Endothelial cell of umbilical vein (primary cell): Measurements from ENCODE around the gene HADHB. TPM values are rescaled to one million over a fixed set of nuclear protein-coding genes. Genes with fewer than 3 reads are reported as not detected.

Experiments
- BruUV-seq: library from RNA; stranded (reverse); fragments of 400-500 nt; replicated peaks from 2 replicates; lab custom pipeline; 2021; lab: Mats Ljungman, UMichigan
- CTCF ChIA-PET: fragments of 300-600, 350-600 bp; sonication (Branson Sonifier 250); formaldehyde crosslinking; loops from one replicate; lab custom pipeline; 2021; ENCODE audit warnings: antibody characterized with exemption, inconsistent platforms; lab: Charles Lee
- POLR2A ChIA-PET: fragments of 300-600, 350-600 bp; sonication (Branson Sonifier 250); formaldehyde crosslinking; loops from one replicate; lab custom pipeline; 2021; ENCODE audit warnings: antibody characterized with exemption, inconsistent platforms; lab: Charles Lee
- DNase-seq: peaks from one replicate; pipeline ENCODE4 v3.0.0-alpha.2; 2011; ENCODE audit warnings: low read depth, low spot score
- FAIRE-seq: peaks from 2 replicates; lab custom pipeline; 2011; peaks lifted over from hg19 to GRCh38; lab: Jason Lieb, UNC
- H2AFZ ChIP-seq: 2 replicates; pipeline ENCODE4 v1.6.0; 2012; ENCODE audit warnings: low read depth, low read length, control low read depth, inconsistent platforms
- H3K27ac ChIP-seq: 2 replicates; pipeline ENCODE4 v1.5.1; 2011; ENCODE audit warnings: low read depth, mild to moderate bottlenecking, control low read depth, low read length, moderate library complexity; ENCODE audit not compliant: insufficient read depth
- H3K27me3 ChIP-seq, 2 experiments: 2 replicates each; pipeline versions ENCODE4 v1.6.0 to v1.6.1; 2011; ENCODE audit warnings: low read length in 2 of 2, mixed read lengths in 1 of 2; ENCODE audit not compliant: control insufficient read depth in 2 of 2, insufficient read depth in 2 of 2
- H3K36me3 ChIP-seq, 2 experiments: 2 replicates in 1 of 2; 3 replicates in 1 of 2; pipeline ENCODE4 v1.5.1; 2011; ENCODE audit warnings: low read length in 2 of 2, mild to moderate bottlenecking in 1 of 2, moderate library complexity in 1 of 2; ENCODE audit not compliant: control insufficient read depth in 2 of 2, insufficient read depth in 2 of 2; ENCODE audit errors: extremely low read depth in 1 of 2
- H3K4me1 ChIP-seq: 3 replicates; pipeline ENCODE4 v1.5.1; 2011; ENCODE audit warnings: mild to moderate bottlenecking, low read length; ENCODE audit not compliant: control insufficient read depth, insufficient read depth; ENCODE audit errors: extremely low read depth
- H3K4me2 ChIP-seq: 2 replicates; pipeline ENCODE4 v1.6.1; 2011; ENCODE audit warnings: low read length, control low read depth, mixed read lengths; ENCODE audit not compliant: insufficient read depth
- H3K4me3 ChIP-seq, 3 experiments: fragments of 200-600 bp in 1 of 3; sonication (generic), shearing (Covaris generic) in 1 of 3; replicated peaks in 1 of 3; 2 replicates each; pipeline ENCODE4 v1.5.1; 2011 to 2016; ENCODE audit warnings: control low read depth in 3 of 3, low read length in 3 of 3, mild to moderate bottlenecking in 2 of 3, inconsistent platforms in 1 of 3, low read depth in 1 of 3, moderate library complexity in 1 of 3; ENCODE audit not compliant: insufficient read depth in 1 of 3
- H3K79me2 ChIP-seq: 2 replicates; pipeline ENCODE4 v1.6.0; 2012; ENCODE audit warnings: low read length, inconsistent platforms; ENCODE audit not compliant: control insufficient read depth, insufficient read depth
- H3K9ac ChIP-seq: replicated peaks from 2 replicates; pipeline ENCODE3; 2011; ENCODE audit warnings: low read length, control low read depth; ENCODE audit not compliant: insufficient read depth; ENCODE audit errors: extremely low read depth
- H3K9me1 ChIP-seq: replicated peaks from 3 replicates; pipeline ENCODE4 v1.6.0; 2011; ENCODE audit warnings: mild to moderate bottlenecking, low read length; ENCODE audit not compliant: control insufficient read depth, insufficient read depth; ENCODE audit errors: extremely low read depth
- H3K9me3 ChIP-seq: replicated peaks from 2 replicates; pipeline ENCODE4 v1.5.1; 2012; ENCODE audit warnings: low read length, inconsistent platforms; ENCODE audit not compliant: control insufficient read depth, insufficient read depth
- H4K20me1 ChIP-seq: replicated peaks from 2 replicates; pipeline ENCODE3; 2011; ENCODE audit warnings: mild to moderate bottlenecking, low read length; ENCODE audit not compliant: control insufficient read depth, insufficient read depth; ENCODE audit errors: extremely low read depth
- EZH2 ChIP-seq: IDR thresholded peaks from 2 replicates; pipeline ENCODE4 v1.6.1; 2012; ENCODE audit warnings: borderline replicate concordance, low read depth, mild to moderate bottlenecking, moderate library complexity, low read length, inconsistent platforms; ENCODE audit not compliant: severe bottlenecking
- FOS ChIP-seq: IDR thresholded peaks from 2 replicates; pipeline ENCODE4 v1.6.1; 2011; ENCODE audit warnings: mild to moderate bottlenecking, low read length, moderate library complexity, borderline replicate concordance; ENCODE audit not compliant: insufficient read depth
- GATA2 ChIP-seq: IDR thresholded peaks from 2 replicates; pipeline ENCODE4 v1.7.0; 2011; ENCODE audit warnings: low read depth, mild to moderate bottlenecking, moderate library complexity, mixed read lengths, low read length; ENCODE audit not compliant: insufficient read length, insufficient read depth
- JUN ChIP-seq: IDR thresholded peaks from 2 replicates; pipeline ENCODE4 v1.6.1; 2011; ENCODE audit warnings: borderline replicate concordance, low read depth; ENCODE audit not compliant: insufficient read length, insufficient read depth
- MYC ChIP-seq: IDR thresholded peaks from one replicate; pipeline ENCODE4 v1.6.1; 2011; ENCODE audit warnings: mild to moderate bottlenecking, low read depth, low read length
- POLR2A ChIP-seq: IDR thresholded peaks from 2 replicates; pipeline ENCODE4 v1.6.1; 2012; ENCODE audit warnings: low read depth, mild to moderate bottlenecking, control low read depth, low read length
- POLR2AphosphoS5 ChIP-seq: IDR thresholded peaks from 2 replicates; pipeline ENCODE4 v1.6.1; 2012; ENCODE audit warnings: low read depth, mild to moderate bottlenecking, control low read depth, low read length, moderate library complexity; ENCODE audit not compliant: insufficient read depth
- dilution Hi-C: fragments of 300-500 bp; cut with MboI; formaldehyde crosslinking; loops from one replicate; pipeline ENCODE4 v1.15.0; 2019; ENCODE audit warnings: low sequenced_read_pairs; ENCODE audit not compliant: extremely low pct_ligation_motif_present
- intact Hi-C: fragments of 100-400 bp; cut with micrococcal nuclease; formaldehyde crosslinking; loops from one replicate; pipeline ENCODE4 v1.10.0; 2022
- polyA plus RNA-seq, 4 experiments: library from polyadenylated mRNA; depleted of rRNA in 3 of 4; stranded (reverse) in 3 of 4; unstranded in 1 of 4; fragments of >200 nt; gene quantifications; 2 replicates each; pipeline versions ENCODE4 v1.2.1 to v1.2.3, GENCODE V29; 2011 to 2012; ENCODE audit warnings: missing spikeins in 1 of 4
- total RNA-seq: library from RNA; stranded (reverse); gene quantifications from 2 replicates; pipeline ENCODE4 v1.2.3, GENCODE V29; 2021
- TF ChIP-seq, protein P1 (sequence below): IDR thresholded peaks from 2 replicates; pipeline ENCODE4 v1.6.1; 2011; ENCODE audit not compliant: insufficient read depth, insufficient read length
- TF ChIP-seq, protein P2 (sequence below), 2 donors: IDR thresholded peaks; 1 replicate in 1 of 2; 2 replicates in 1 of 2; pipeline ENCODE4 v1.5.1; 2011; ENCODE audit warnings: low read length in 2 of 2, mild to moderate bottlenecking in 2 of 2, moderate library complexity in 2 of 2, control low read depth in 1 of 2, inconsistent platforms in 1 of 2, low read depth in 1 of 2; ENCODE audit not compliant: insufficient read depth in 1 of 2; ENCODE audit errors: extremely low read depth in 1 of 2

Gene HADHB
- total and polyA plus RNA-seq, 2 donors (not counting 3 experiments of a cell fraction or from before 2014, with no cell fraction given), result 92.9 to 100 TPM

DNA sequence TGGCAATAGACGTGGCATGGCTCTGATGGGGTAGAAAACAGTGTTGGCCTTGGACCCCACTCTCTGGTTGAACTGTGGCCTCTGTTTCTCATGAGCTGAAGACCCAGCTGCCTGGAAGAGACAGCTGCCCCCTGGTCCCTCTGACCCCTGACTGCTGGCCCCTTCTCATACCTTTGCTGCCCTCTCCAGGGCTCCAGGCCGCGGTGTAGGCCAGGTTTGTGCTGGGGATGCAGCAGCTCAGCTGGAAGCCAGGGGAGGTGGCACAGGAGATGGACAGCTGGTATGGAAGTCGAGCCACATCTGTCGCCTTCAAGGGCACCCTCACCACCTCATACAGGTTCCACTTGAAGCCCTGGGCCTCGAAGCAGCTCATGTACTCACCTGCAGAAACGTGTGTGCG lies 69.5 kb downstream of the HADHB start:
- no peak for TF ChIP-seq POLR2AphosphoS5
- TF ChIP-seq POLR2A, result no peak
- TF ChIP-seq, protein P1, sequence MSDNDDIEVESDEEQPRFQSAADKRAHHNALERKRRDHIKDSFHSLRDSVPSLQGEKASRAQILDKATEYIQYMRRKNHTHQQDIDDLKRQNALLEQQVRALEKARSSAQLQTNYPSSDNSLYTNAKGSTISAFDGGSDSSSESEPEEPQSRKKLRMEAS, result no peak
- no peak for TF ChIP-seq JUN
- TF ChIP-seq FOS, result no peak
- TF ChIP-seq, protein P2, sequence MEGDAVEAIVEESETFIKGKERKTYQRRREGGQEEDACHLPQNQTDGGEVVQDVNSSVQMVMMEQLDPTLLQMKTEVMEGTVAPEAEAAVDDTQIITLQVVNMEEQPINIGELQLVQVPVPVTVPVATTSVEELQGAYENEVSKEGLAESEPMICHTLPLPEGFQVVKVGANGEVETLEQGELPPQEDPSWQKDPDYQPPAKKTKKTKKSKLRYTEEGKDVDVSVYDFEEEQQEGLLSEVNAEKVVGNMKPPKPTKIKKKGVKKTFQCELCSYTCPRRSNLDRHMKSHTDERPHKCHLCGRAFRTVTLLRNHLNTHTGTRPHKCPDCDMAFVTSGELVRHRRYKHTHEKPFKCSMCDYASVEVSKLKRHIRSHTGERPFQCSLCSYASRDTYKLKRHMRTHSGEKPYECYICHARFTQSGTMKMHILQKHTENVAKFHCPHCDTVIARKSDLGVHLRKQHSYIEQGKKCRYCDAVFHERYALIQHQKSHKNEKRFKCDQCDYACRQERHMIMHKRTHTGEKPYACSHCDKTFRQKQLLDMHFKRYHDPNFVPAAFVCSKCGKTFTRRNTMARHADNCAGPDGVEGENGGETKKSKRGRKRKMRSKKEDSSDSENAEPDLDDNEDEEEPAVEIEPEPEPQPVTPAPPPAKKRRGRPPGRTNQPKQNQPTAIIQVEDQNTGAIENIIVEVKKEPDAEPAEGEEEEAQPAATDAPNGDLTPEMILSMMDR (IDR thresholded peaks at IDR 0.05; ENCODE audit: extremely low read depth in 1 of 2, insufficient read depth in 1 of 2, low read depth in 1 of 2, low read length in 2 of 2), result no peak
- TF ChIP-seq EZH2, result no peak
- no peak for TF ChIP-seq GATA2
- TF ChIP-seq MYC, result no peak
- BruUV-seq, result no TSS peak
- Histone ChIP-seq H3K9ac (no peak overlapping the region), H2AFZ (no peak overlapping the region), H3K36me3 (no peaks in the 10 kb centered on the region), H3K27me3 (peaks cover 0 to 5% of the 10 kb centered on the region in 2 experiments), H3K9me3 (no peaks in the 10 kb centered on the region), H4K20me1 (no peaks in the 10 kb centered on the region), H3K9me1 (no peaks in the 10 kb centered on the region), H3K4me1 (no peaks in the 10 kb centered on the region), H3K4me3 (no peak overlapping the region), H3K79me2 (no peaks in the 10 kb centered on the region), H3K27ac (no peak overlapping the region), H3K4me2 (no peak overlapping the region)
- DNase-seq, result no peak
- FAIRE-seq, result no peak
- dilution Hi-C loops (no loop called here), intact Hi-C loops (no loop called here)
- ChIA-PET CTCF (interaction anchor here (0.9 kb wide), 1 partner anchor 155 kb away, joined by 3 read pairs; no protein-coding TSS in a partner anchor), POLR2A (no interaction called here)
